H1 (cell line): ENCODE data around the gene TNN. TPM values are rescaled to one million over a fixed set of nuclear protein-coding genes. Genes with fewer than 3 reads are reported as not detected.

Experiments used
- BACH1 ChIP-seq: IDR thresholded peaks from 2 replicates; pipeline ENCODE4 v1.6.1; 2012; ENCODE audit warnings: low read length, improper control_type of control experiment
- BRCA1 ChIP-seq: IDR thresholded peaks from 2 replicates; pipeline ENCODE4 v1.6.1; 2012; ENCODE audit warnings: low read depth, low read length, improper control_type of control experiment
- EP300 ChIP-seq, 2 experiments: IDR thresholded peaks; 1 replicate in 1 of 2; 2 replicates in 1 of 2; pipeline ENCODE4 v1.6.1; 2011 to 2012; ENCODE audit warnings: low read depth in 2 of 2, low read length in 2 of 2, mild to moderate bottlenecking in 2 of 2, borderline replicate concordance in 1 of 2, inconsistent platforms in 1 of 2, moderate library complexity in 1 of 2
- HDAC2 ChIP-seq, 2 experiments: fragments of 300-600 bp in 1 of 2; sonication (generic) in 1 of 2; IDR thresholded peaks; 2 replicates each; pipeline ENCODE4 v1.6.1; 2011 to 2012; ENCODE audit warnings: low read depth in 2 of 2, low read length in 2 of 2, mild to moderate bottlenecking in 2 of 2, moderate library complexity in 2 of 2, borderline replicate concordance in 1 of 2, inconsistent platforms in 1 of 2
- NRF1 ChIP-seq: IDR thresholded peaks from 2 replicates; pipeline ENCODE4 v1.6.1; 2011; ENCODE audit warnings: mild to moderate bottlenecking, low read depth, low read length, improper control_type of control experiment
- POU5F1 ChIP-seq: IDR thresholded peaks from 2 replicates; pipeline ENCODE4 v1.6.1; 2011; ENCODE audit warnings: low read depth, mild to moderate bottlenecking, low read length, moderate library complexity
- RXRA ChIP-seq: IDR thresholded peaks from 2 replicates; pipeline ENCODE4 v1.6.1; 2011; ENCODE audit warnings: low read depth, mild to moderate bottlenecking, low read length, moderate library complexity; ENCODE audit not compliant: insufficient read depth
- SIRT6 ChIP-seq: IDR thresholded peaks from one replicate; pipeline ENCODE4 v1.7.1; 2012; ENCODE audit warnings: low read length, inconsistent platforms
- TBP ChIP-seq: IDR thresholded peaks from 2 replicates; pipeline ENCODE4 v1.6.1; 2011; ENCODE audit warnings: low read depth, low read length, improper control_type of control experiment
- YY1 ChIP-seq: IDR thresholded peaks from 2 replicates; pipeline ENCODE4 v1.6.1; 2011; ENCODE audit warnings: low read depth, mild to moderate bottlenecking, low read length
- polyA plus RNA-seq, 7 experiments: library from polyadenylated mRNA; depleted of rRNA in 3 of 7; stranded (reverse) in 5 of 7; unstranded in 2 of 7; fragments of >200 nt in 5 of 7; fragments of 200-250 nt in 2 of 7; gene quantifications; 1 replicate in 5 of 7; 2 replicates in 1 of 7; 4 replicates in 1 of 7; pipeline versions ENCODE4 v1.2.1 to v1.2.3, GENCODE V29; 2011 to 2013; ENCODE audit warnings: missing spikeins in 2 of 7, mixed read lengths in 2 of 7
- total RNA-seq: library from RNA; stranded (reverse); fragmentation: NEBNext Ultra II Directional; extraction: Animal tissue kit (Norgen Biotek cat#: 25700); gene quantifications from 2 replicates; pipeline ENCODE4 v1.2.1, GENCODE V29; 2021
- TF ChIP-seq, protein P1 (sequence below): fragments of 300-600 bp; sonication (generic); IDR thresholded peaks from 2 replicates; pipeline ENCODE4 v1.7.1; 2012; ENCODE audit warnings: low read length, moderate library complexity, mild to moderate bottlenecking, inconsistent platforms; ENCODE audit not compliant: insufficient replicate concordance

TNN gene
- total and polyA plus RNA-seq, 2 of the 8 experiments (the other 6 are each of a cell fraction or from before 2014, with no cell fraction given), result 0.21 to 0.30 TPM

DNA sequence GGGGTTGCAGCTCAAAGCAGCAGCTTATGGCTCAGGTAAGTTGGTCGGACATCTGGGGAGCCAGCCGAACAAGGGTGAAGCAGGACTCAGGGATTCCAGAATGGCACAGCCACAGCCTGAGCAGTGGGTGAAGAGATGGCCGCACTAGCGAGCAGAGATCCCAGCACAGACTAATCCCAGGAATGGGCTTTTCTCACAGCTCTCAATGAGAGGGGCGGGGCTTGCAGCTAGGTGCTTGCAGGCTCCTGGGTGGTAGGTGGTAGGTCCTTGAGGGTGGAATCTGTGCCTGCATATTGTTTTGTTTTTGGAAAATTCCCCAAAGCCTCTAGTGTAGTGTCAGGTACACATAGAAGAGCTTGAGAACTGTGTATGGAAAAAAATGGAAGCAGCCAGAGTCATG lies 116.0 kb downstream of the TNN start (continued):
- TF ChIP-seq, protein P1, sequence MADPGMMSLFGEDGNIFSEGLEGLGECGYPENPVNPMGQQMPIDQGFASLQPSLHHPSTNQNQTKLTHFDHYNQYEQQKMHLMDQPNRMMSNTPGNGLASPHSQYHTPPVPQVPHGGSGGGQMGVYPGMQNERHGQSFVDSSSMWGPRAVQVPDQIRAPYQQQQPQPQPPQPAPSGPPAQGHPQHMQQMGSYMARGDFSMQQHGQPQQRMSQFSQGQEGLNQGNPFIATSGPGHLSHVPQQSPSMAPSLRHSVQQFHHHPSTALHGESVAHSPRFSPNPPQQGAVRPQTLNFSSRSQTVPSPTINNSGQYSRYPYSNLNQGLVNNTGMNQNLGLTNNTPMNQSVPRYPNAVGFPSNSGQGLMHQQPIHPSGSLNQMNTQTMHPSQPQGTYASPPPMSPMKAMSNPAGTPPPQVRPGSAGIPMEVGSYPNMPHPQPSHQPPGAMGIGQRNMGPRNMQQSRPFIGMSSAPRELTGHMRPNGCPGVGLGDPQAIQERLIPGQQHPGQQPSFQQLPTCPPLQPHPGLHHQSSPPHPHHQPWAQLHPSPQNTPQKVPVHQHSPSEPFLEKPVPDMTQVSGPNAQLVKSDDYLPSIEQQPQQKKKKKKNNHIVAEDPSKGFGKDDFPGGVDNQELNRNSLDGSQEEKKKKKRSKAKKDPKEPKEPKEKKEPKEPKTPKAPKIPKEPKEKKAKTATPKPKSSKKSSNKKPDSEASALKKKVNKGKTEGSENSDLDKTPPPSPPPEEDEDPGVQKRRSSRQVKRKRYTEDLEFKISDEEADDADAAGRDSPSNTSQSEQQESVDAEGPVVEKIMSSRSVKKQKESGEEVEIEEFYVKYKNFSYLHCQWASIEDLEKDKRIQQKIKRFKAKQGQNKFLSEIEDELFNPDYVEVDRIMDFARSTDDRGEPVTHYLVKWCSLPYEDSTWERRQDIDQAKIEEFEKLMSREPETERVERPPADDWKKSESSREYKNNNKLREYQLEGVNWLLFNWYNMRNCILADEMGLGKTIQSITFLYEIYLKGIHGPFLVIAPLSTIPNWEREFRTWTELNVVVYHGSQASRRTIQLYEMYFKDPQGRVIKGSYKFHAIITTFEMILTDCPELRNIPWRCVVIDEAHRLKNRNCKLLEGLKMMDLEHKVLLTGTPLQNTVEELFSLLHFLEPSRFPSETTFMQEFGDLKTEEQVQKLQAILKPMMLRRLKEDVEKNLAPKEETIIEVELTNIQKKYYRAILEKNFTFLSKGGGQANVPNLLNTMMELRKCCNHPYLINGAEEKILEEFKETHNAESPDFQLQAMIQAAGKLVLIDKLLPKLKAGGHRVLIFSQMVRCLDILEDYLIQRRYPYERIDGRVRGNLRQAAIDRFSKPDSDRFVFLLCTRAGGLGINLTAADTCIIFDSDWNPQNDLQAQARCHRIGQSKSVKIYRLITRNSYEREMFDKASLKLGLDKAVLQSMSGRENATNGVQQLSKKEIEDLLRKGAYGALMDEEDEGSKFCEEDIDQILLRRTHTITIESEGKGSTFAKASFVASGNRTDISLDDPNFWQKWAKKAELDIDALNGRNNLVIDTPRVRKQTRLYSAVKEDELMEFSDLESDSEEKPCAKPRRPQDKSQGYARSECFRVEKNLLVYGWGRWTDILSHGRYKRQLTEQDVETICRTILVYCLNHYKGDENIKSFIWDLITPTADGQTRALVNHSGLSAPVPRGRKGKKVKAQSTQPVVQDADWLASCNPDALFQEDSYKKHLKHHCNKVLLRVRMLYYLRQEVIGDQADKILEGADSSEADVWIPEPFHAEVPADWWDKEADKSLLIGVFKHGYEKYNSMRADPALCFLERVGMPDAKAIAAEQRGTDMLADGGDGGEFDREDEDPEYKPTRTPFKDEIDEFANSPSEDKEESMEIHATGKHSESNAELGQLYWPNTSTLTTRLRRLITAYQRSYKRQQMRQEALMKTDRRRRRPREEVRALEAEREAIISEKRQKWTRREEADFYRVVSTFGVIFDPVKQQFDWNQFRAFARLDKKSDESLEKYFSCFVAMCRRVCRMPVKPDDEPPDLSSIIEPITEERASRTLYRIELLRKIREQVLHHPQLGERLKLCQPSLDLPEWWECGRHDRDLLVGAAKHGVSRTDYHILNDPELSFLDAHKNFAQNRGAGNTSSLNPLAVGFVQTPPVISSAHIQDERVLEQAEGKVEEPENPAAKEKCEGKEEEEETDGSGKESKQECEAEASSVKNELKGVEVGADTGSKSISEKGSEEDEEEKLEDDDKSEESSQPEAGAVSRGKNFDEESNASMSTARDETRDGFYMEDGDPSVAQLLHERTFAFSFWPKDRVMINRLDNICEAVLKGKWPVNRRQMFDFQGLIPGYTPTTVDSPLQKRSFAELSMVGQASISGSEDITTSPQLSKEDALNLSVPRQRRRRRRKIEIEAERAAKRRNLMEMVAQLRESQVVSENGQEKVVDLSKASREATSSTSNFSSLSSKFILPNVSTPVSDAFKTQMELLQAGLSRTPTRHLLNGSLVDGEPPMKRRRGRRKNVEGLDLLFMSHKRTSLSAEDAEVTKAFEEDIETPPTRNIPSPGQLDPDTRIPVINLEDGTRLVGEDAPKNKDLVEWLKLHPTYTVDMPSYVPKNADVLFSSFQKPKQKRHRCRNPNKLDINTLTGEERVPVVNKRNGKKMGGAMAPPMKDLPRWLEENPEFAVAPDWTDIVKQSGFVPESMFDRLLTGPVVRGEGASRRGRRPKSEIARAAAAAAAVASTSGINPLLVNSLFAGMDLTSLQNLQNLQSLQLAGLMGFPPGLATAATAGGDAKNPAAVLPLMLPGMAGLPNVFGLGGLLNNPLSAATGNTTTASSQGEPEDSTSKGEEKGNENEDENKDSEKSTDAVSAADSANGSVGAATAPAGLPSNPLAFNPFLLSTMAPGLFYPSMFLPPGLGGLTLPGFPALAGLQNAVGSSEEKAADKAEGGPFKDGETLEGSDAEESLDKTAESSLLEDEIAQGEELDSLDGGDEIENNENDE, result no peak
- TF ChIP-seq RXRA, result no peak
- no peak for TF ChIP-seq TBP
- TF ChIP-seq BACH1, result no peak
- TF ChIP-seq NRF1, result no peak
- no peak for TF ChIP-seq BRCA1
- TF ChIP-seq SIRT6, result no peak
- TF ChIP-seq HDAC2 (IDR thresholded peaks at IDR 0.05; ENCODE audit: borderline replicate concordance in 1 of 2, low read depth in 2 of 2, low read length in 2 of 2), result no peak
- no peak for TF ChIP-seq YY1
- TF ChIP-seq EP300 (IDR thresholded peaks at IDR 0.05; ENCODE audit: borderline replicate concordance in 1 of 2, low read depth in 2 of 2, low read length in 2 of 2), result no peak
- no peak for TF ChIP-seq POU5F1
- TF ChIP-seq, all 59 proteins: peak for 0
